ENCODE measurements around the gene CD47.

The CD47 gene

GRCh38 chr3:108013141-108014055, 77.4 kb downstream of the CD47 start:
- DNase-seq (ENCODE audit: low read depth in 2 of 2): no peak

- DNase-seq (ENCODE audit: low read depth in 2 of 2): no peak
Measured at GRCh38 chr3:108012304-108012703, 78.5 kb downstream of the CD47 start.

GRCh38 chr3:108011616-108012015, 79.2 kb downstream of the CD47 start:
- no peak for DNase-seq (ENCODE audit: low read depth in 2 of 2)

- DNase-seq (ENCODE audit: low read depth in 2 of 2): peak; percentile 56 to 69
Measured at GRCh38 chr3:108008931-108009639, 81.7 kb downstream of the CD47 start.

GRCh38 chr3:108008106-108008505, 82.7 kb downstream of the CD47 start:
- DNase-seq (ENCODE audit: low read depth in 2 of 2): no peak

- no peak for DNase-seq (ENCODE audit: low read depth in 2 of 2)
Measured at GRCh38 chr3:108006881-108007331, 83.9 kb downstream of the CD47 start.

- DNase-seq (ENCODE audit: low read depth in 2 of 2): no peak
Measured at GRCh38 chr3:108006077-108006771, 84.6 kb downstream of the CD47 start.

GRCh38 chr3:108004647-108005046, 86.2 kb downstream of the CD47 start:
- no peak for DNase-seq (ENCODE audit: low read depth in 2 of 2)

- no peak for DNase-seq (ENCODE audit: low read depth in 2 of 2)
Measured at GRCh38 chr3:108001457-108001856, 89.4 kb downstream of the CD47 start.

- no peak for DNase-seq (ENCODE audit: low read depth in 2 of 2)
Measured at GRCh38 chr3:107999215-107999775, 91.5 kb downstream of the CD47 start.

- DNase-seq (ENCODE audit: low read depth in 2 of 2): no peak
Measured at GRCh38 chr3:107997671-107998070, 93.2 kb downstream of the CD47 start.

GRCh38 chr3:107995823-107996222, 95.0 kb downstream of the CD47 start:
- no peak for DNase-seq (ENCODE audit: low read depth in 2 of 2)

- DNase-seq (ENCODE audit: low read depth in 2 of 2): no peak
Measured at GRCh38 chr3:107994956-107995715, 95.7 kb downstream of the CD47 start.

- no peak for DNase-seq (ENCODE audit: low read depth in 2 of 2)
Measured at GRCh38 chr3:107994181-107994580, 96.7 kb downstream of the CD47 start.

GRCh38 chr3:107993771-107994170, 97.1 kb downstream of the CD47 start:
- no peak for DNase-seq (ENCODE audit: low read depth in 2 of 2)

Measured in fibroblast of skin of left quadriceps (primary cell).